Measurements from ENCODE around the gene SPAG4. TPM values are rescaled to one million over a fixed set of nuclear protein-coding genes. Genes with fewer than 3 reads are reported as not detected.

The SPAG4 gene
- total and polyA plus RNA-seq, 2 donors (not counting 1 experiment from before 2014, with no cell fraction given), result 3.7 to 4.7 TPM

GRCh38 chr20:35616465-35617396, 1.1 kb downstream of the SPAG4 start:
- H3K4me2 ChIP-seq (replicated peaks; ENCODE audit: low read depth, low read length, poor library complexity, severe bottlenecking), result peak overlapping the region; percentile 100
- H2AFZ ChIP-seq (ENCODE audit: insufficient read depth, low read depth, low read length, poor library complexity, severe bottlenecking), result peak overlapping the region; percentile 67
- Mint-ChIP-seq H3K27ac (peak overlapping the region; percentile 90), H3K4me3 (peak overlapping the region; percentile 95), H3K9me3 (ENCODE audit: insufficient read depth) (no peaks in the 10 kb centered on the region), H3K4me1 (peaks cover 44% of the 10 kb centered on the region), H3K27me3 (no peaks in the 10 kb centered on the region)
- intact Hi-C loops (cut with micrococcal nuclease), result loop anchor here (1.0 to 5.0 kb wide), 11 partner anchors 15 to 469 kb away; partner anchors contain the start of genes CEP250, CPNE1, EDEM2 and ERGIC3
- WGBS (ENCODE audit: insufficient coverage), result 2% methylated on average over 56 of the region's 57 CpGs
- DNase-seq, result peak; percentile 71
- H3K4me1 ChIP-seq (ENCODE audit: control insufficient read depth in 2 of 2, insufficient read depth in 2 of 2, low read length in 2 of 2), result peaks cover 26 to 48% of the 10 kb centered on the region in 2 donors
- ChIA-PET CTCF (interaction anchor here (1.0 to 2.4 kb wide), 8 partner anchors 12 to 268 kb away, joined by 3 to 8 read pairs (median 4); no protein-coding TSS in a partner anchor), POLR2A (interaction anchor here (0.6 to 4.6 kb wide), 13 partner anchors 48 to 1389 kb away, joined by 3 to 38 read pairs (median 6); partner anchors contain the start of genes CPNE1, ERGIC3, PHF20 and RBM12)
- no peak for ATAC-seq (ENCODE audit: low read depth)
- no peaks in the 10 kb centered on the region for H3K79me2 ChIP-seq (ENCODE audit: control insufficient read depth, insufficient read depth, low read length)
- H3K4me3 ChIP-seq (ENCODE audit: control extremely low read depth in 1 of 5, extremely low read depth in 1 of 5, insufficient read depth in 1 of 5, low read depth in 2 of 5, low read length in 4 of 5), result peak overlapping the region; percentile 34 to 74 (median 58)
- no peak for TF ChIP-seq EZH2 (IDR thresholded peaks at IDR 0.05; ENCODE audit: borderline replicate concordance, insufficient read depth, low read depth, low read length, poor library complexity, severe bottlenecking)
- no peak for TF ChIP-seq CTCF (IDR thresholded peaks at IDR 0.05)
- peak overlapping the region; percentile 76 for H3K9ac ChIP-seq (ENCODE audit: low read length)
- H4K20me1 ChIP-seq (ENCODE audit: control insufficient read depth, insufficient read depth, low read length, poor library complexity, severe bottlenecking), result peaks cover 8% of the 10 kb centered on the region
- no peak overlapping the region for H3K27ac ChIP-seq (ENCODE audit: low read length in 2 of 2)
- H3K9me3 ChIP-seq (ENCODE audit: control extremely low read depth in 1 of 3, control insufficient read depth in 2 of 3, insufficient read depth in 1 of 3, low read length in 2 of 3), result peaks cover 0 to 5% (median 0%) of the 10 kb centered on the region in 3 donors
- H3K27me3 ChIP-seq (replicated peaks in 1 of 4; ENCODE audit: control extremely low read depth in 1 of 4, control insufficient read depth in 3 of 4, insufficient read depth in 4 of 4, low read length in 3 of 4), result peaks cover 0 to 5% (median 2%) of the 10 kb centered on the region in 4 experiments
- no peaks in the 10 kb centered on the region for H3K36me3 ChIP-seq (replicated peaks in 1 of 2; ENCODE audit: control extremely low read depth in 1 of 2, control insufficient read depth in 1 of 2, extremely low read depth in 1 of 2, insufficient read depth in 2 of 2, low read length in 1 of 2)

Measured in B cell (primary cell).